ENCODE data around the gene NRAP. TPM values are rescaled to one million over a fixed set of nuclear protein-coding genes. Genes with fewer than 3 reads are reported as not detected.

Gene NRAP
- total RNA-seq, 1 donor from 2014 or later: not detected

- no peak for DNase-seq (ENCODE audit: low spot score in 2 of 2, unreplicated experiment in 2 of 2)
- Mint-ChIP-seq H3K27ac (no peak overlapping the region), H3K27me3 (ENCODE audit: low read depth) (no peaks in the 10 kb centered on the region), H3K4me1 (peaks cover 15% of the 10 kb centered on the region), H3K9me3 (no peaks in the 10 kb centered on the region), H3K36me3 (peaks cover 14% of the 10 kb centered on the region), H3K4me3 (no peak overlapping the region)
- TF ChIP-seq, protein P1, sequence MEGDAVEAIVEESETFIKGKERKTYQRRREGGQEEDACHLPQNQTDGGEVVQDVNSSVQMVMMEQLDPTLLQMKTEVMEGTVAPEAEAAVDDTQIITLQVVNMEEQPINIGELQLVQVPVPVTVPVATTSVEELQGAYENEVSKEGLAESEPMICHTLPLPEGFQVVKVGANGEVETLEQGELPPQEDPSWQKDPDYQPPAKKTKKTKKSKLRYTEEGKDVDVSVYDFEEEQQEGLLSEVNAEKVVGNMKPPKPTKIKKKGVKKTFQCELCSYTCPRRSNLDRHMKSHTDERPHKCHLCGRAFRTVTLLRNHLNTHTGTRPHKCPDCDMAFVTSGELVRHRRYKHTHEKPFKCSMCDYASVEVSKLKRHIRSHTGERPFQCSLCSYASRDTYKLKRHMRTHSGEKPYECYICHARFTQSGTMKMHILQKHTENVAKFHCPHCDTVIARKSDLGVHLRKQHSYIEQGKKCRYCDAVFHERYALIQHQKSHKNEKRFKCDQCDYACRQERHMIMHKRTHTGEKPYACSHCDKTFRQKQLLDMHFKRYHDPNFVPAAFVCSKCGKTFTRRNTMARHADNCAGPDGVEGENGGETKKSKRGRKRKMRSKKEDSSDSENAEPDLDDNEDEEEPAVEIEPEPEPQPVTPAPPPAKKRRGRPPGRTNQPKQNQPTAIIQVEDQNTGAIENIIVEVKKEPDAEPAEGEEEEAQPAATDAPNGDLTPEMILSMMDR (IDR thresholded peaks at IDR 0.05; ENCODE audit: unreplicated experiment): peak; percentile 67
Measured at GRCh38 chr10:113704637-113705343, 40.9 kb upstream of the NRAP start.

- peaks cover 33% of the 10 kb centered on the region for H3K36me3 Mint-ChIP-seq
- no peaks in the 10 kb centered on the region for H3K27me3 Mint-ChIP-seq (ENCODE audit: low read depth)
Measured at GRCh38 chr10:113697595-113697994, 33.8 kb upstream of the NRAP start.

DNA sequence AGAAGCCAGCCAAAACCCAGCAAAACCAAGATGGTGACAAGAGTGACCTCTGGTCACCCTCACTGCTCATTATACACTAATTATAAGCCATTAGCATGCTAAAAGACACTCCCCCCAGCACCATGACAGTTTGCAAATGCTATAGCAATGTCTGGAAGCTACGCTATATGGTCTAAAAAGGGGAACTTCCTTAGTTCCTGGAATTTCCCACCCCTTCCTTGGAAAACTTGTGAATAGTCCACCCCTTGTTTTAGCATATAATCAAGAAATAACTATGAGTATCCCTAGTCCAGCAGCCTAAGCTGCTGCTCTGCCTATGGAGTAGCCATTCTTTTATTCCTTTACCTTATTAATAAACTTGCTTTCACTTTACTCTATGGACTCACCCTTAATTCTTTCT lies 31.9 kb upstream of the NRAP start:
- Mint-ChIP-seq H3K27ac (no peak overlapping the region), H3K36me3 (peaks cover 34% of the 10 kb centered on the region), H3K27me3 (ENCODE audit: low read depth) (no peaks in the 10 kb centered on the region), H3K9me3 (peaks cover 17% of the 10 kb centered on the region), H3K4me1 (no peaks in the 10 kb centered on the region), H3K4me3 (no peak overlapping the region)
- TF ChIP-seq, protein P1 (IDR thresholded peaks at IDR 0.05; ENCODE audit: unreplicated experiment): no peak
- DNase-seq (ENCODE audit: low spot score in 2 of 2, unreplicated experiment in 2 of 2): no peak

More at GRCh38 chr10:113697595-113697994, 33.8 kb upstream of the NRAP start:
- H3K4me1 Mint-ChIP-seq: no peaks in the 10 kb centered on the region
- DNase-seq (ENCODE audit: low spot score in 2 of 2, unreplicated experiment in 2 of 2): no peak
- no peak overlapping the region for H3K4me3 Mint-ChIP-seq
- TF ChIP-seq, protein P1 (IDR thresholded peaks at IDR 0.05; ENCODE audit: unreplicated experiment): no peak
- H3K27ac Mint-ChIP-seq: no peak overlapping the region
- H3K9me3 Mint-ChIP-seq: peaks cover 15% of the 10 kb centered on the region

GRCh38 chr10:113693348-113693747 lies 29.5 kb upstream of the NRAP start:
- H3K4me3 Mint-ChIP-seq: no peak overlapping the region
- DNase-seq (ENCODE audit: low spot score in 2 of 2, unreplicated experiment in 2 of 2): no peak
- H3K36me3 Mint-ChIP-seq: peaks cover 42% of the 10 kb centered on the region
- TF ChIP-seq, protein P1 (IDR thresholded peaks at IDR 0.05; ENCODE audit: unreplicated experiment): no peak
- H3K4me1 Mint-ChIP-seq: no peaks in the 10 kb centered on the region
- H3K27ac Mint-ChIP-seq: no peak overlapping the region
- no peaks in the 10 kb centered on the region for H3K27me3 Mint-ChIP-seq (ENCODE audit: low read depth)
- H3K9me3 Mint-ChIP-seq: peaks cover 40% of the 10 kb centered on the region

DNA sequence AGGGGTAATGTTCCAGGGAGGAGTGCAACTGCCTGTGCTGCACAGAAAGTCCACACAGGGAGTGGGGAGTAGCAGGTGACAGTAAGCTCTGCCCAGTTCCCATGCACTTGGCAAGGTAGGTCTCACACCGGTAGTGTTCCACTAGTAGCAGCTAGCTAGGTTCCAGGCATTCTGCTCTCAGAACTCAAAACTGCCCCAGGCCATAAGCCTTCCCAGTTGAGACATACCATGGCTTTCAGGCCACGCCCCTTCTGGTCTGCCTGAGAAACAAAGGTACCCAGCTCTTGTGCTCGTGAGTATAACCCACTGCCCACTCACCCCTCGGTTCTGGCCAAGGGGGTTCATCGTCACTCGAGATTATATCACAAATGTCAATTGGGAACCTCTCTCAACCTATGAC lies 28.4 kb upstream of the NRAP start:
- TF ChIP-seq, protein P1 (IDR thresholded peaks at IDR 0.05; ENCODE audit: unreplicated experiment): no peak
- peaks cover 45% of the 10 kb centered on the region for H3K36me3 Mint-ChIP-seq
- H3K4me3 Mint-ChIP-seq: no peak overlapping the region
- no peak overlapping the region for H3K27ac Mint-ChIP-seq
- no peaks in the 10 kb centered on the region for H3K27me3 Mint-ChIP-seq (ENCODE audit: low read depth)
- H3K9me3 Mint-ChIP-seq: peaks cover 50% of the 10 kb centered on the region
- DNase-seq (ENCODE audit: low spot score in 2 of 2, unreplicated experiment in 2 of 2): no peak
- no peaks in the 10 kb centered on the region for H3K4me1 Mint-ChIP-seq
